WTC11 (cell line): ENCODE data around the gene HSD3B7.

Source experiments
- ATF2 ChIP-seq: sonication (generic); formaldehyde crosslinking; IDR thresholded peaks from 2 replicates; pipeline ENCODE4 v1.8.1; 2022; ENCODE audit warnings: low read depth, missing genetic modification reagents, borderline replicate concordance
- ATF3 ChIP-seq: sonication (generic); formaldehyde crosslinking; conservative IDR thresholded peaks from 2 replicates; pipeline ENCODE4 v1.8.1; 2022; ENCODE audit warnings: mild to moderate bottlenecking, missing genetic modification reagents
- FOXJ3 ChIP-seq: sonication (generic); formaldehyde crosslinking; IDR thresholded peaks from 2 replicates; pipeline ENCODE4 v1.9.0; 2021; ENCODE audit warnings: missing genetic modification reagents, mild to moderate bottlenecking, borderline replicate concordance
- GTF2I ChIP-seq: fragments of 250-450 bp; sonication (Bioruptor Pico); conservative IDR thresholded peaks from 2 replicates; pipeline ENCODE4 v1.4.0; 2021; ENCODE audit warnings: mild to moderate bottlenecking
- MYBL2 ChIP-seq: sonication (generic); formaldehyde crosslinking; IDR thresholded peaks from 2 replicates; pipeline ENCODE4 v1.8.1; 2023; ENCODE audit warnings: mild to moderate bottlenecking, moderate library complexity, missing genetic modification reagents
- NR1H2 ChIP-seq: sonication (generic); formaldehyde crosslinking; IDR thresholded peaks from 2 replicates; pipeline ENCODE4 v1.9.0; 2021; ENCODE audit warnings: mild to moderate bottlenecking, moderate library complexity, missing genetic modification reagents
- TCF7 ChIP-seq: sonication (generic); formaldehyde crosslinking; IDR thresholded peaks from 2 replicates; pipeline ENCODE4 v1.8.0; 2022; ENCODE audit warnings: mild to moderate bottlenecking, low read depth, missing genetic modification reagents, moderate library complexity
- TF ChIP-seq, protein P1 (sequence below): fragments of 200-600 bp; IDR thresholded peaks from 2 replicates; pipeline ENCODE4 v1.8.0; 2022; ENCODE audit warnings: antibody characterized with exemption
- TF ChIP-seq, protein P2 (sequence below): sonication (generic); formaldehyde crosslinking; IDR thresholded peaks from 2 replicates; pipeline ENCODE4 v1.8.0; 2022; ENCODE audit warnings: mild to moderate bottlenecking, missing genetic modification reagents

GRCh38 chr16:30941600-30942425, 43.2 kb upstream of the HSD3B7 start:
- TF ChIP-seq GTF2I = no peak
- TF ChIP-seq, protein P1, sequence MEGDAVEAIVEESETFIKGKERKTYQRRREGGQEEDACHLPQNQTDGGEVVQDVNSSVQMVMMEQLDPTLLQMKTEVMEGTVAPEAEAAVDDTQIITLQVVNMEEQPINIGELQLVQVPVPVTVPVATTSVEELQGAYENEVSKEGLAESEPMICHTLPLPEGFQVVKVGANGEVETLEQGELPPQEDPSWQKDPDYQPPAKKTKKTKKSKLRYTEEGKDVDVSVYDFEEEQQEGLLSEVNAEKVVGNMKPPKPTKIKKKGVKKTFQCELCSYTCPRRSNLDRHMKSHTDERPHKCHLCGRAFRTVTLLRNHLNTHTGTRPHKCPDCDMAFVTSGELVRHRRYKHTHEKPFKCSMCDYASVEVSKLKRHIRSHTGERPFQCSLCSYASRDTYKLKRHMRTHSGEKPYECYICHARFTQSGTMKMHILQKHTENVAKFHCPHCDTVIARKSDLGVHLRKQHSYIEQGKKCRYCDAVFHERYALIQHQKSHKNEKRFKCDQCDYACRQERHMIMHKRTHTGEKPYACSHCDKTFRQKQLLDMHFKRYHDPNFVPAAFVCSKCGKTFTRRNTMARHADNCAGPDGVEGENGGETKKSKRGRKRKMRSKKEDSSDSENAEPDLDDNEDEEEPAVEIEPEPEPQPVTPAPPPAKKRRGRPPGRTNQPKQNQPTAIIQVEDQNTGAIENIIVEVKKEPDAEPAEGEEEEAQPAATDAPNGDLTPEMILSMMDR = peak; percentile 81
- no peak for TF ChIP-seq MYBL2 (CRISPR knock-in tag)
- no peak for TF ChIP-seq TCF7
- TF ChIP-seq NR1H2 = no peak
- no peak for TF ChIP-seq FOXJ3 (CRISPR knock-in tag)
- TF ChIP-seq ATF2 (CRISPR knock-in tag) = no peak
- no peak for TF ChIP-seq ATF3 (CRISPR knock-in tag)
- TF ChIP-seq, protein P2, sequence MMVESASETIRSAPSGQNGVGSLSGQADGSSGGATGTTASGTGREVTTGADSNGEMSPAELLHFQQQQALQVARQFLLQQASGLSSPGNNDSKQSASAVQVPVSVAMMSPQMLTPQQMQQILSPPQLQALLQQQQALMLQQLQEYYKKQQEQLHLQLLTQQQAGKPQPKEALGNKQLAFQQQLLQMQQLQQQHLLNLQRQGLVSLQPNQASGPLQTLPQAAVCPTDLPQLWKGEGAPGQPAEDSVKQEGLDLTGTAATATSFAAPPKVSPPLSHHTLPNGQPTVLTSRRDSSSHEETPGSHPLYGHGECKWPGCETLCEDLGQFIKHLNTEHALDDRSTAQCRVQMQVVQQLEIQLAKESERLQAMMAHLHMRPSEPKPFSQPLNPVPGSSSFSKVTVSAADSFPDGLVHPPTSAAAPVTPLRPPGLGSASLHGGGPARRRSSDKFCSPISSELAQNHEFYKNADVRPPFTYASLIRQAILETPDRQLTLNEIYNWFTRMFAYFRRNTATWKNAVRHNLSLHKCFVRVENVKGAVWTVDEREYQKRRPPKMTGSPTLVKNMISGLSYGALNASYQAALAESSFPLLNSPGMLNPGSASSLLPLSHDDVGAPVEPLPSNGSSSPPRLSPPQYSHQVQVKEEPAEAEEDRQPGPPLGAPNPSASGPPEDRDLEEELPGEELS (CRISPR knock-in tag) = no peak
